Iris pigment epithelial cell (primary cell): ENCODE data around the gene DTX4.

ENCODE experiments used
- DNase-seq: peaks from one replicate; pipeline ENCODE4 v3.0.0-alpha.2; 2011; ENCODE audit warnings: low read depth

The DTX4 gene

DNA sequence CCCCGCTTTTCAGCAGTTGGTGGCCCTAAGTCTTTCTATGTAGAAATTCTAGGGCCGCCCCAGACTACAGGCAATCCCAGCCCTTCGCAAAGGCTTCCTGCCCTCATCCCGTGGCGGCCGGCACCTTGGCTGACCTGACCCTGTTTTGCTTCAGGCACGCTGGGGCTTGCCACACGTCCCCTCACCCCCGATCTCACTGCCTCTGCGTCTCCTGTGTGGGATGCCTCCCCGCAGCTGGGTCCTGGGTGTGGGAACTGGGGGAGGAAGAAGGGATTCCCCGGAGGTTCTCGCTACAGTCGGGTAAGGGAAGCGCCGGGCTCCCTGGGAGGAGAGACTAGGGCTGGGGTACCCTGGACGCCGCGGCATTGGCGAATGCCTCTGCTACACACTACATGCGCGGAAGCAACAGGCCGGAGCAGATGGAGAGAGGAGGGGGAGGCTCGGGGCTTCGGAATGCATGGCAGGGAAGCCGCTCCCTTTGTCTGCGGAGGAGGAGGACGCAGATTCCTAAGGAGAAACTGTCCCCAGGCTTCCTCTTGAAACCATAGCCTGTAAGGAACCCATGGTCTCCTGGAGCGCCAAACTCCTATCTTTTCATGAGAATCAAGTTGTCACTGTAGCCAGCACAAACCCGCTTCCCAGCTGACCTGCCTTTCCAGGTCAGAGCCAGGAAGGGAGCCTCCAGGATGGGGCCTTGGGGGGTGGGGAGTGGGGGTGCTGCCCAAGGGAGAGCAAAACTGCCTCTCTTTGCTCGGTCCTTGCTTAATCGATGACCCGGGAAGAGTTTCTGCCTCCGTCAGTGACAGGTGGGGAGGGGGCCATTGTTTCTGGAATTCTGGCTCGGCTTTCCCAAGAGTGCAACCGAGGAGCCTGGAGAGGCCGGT is 1.4 kb downstream of the DTX4 start:
- DNase-seq = peak; percentile 44

GRCh38 chr11:59173964-59174663 is 2.2 kb downstream of the DTX4 start:
- peak; percentile 66 for DNase-seq

DNA sequence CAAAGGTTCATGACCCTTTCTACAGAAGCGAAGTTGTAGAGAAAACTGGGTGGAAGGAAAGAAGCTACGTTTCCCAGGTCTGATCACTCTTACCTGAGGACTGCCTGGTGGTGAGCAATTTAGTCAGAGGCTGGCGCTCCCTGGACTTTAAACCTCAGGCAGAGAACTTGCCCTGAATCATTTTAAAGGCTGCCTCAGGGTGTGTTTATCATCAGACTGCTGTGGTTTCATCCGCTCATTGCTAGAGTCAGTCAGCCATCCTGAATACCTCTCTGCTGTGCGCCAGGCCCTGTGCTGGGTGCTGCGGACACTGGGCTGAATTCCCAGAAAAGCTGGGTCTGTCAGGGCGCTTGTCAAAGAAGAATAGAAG is 2.7 kb downstream of the DTX4 start:
- peak; percentile 82 for DNase-seq

- peak; percentile 27 for DNase-seq
Measured at GRCh38 chr11:59175091-59175501, 3.2 kb downstream of the DTX4 start.

- DNase-seq = no peak
Measured at GRCh38 chr11:59176330-59176729, 4.4 kb downstream of the DTX4 start.

DNA sequence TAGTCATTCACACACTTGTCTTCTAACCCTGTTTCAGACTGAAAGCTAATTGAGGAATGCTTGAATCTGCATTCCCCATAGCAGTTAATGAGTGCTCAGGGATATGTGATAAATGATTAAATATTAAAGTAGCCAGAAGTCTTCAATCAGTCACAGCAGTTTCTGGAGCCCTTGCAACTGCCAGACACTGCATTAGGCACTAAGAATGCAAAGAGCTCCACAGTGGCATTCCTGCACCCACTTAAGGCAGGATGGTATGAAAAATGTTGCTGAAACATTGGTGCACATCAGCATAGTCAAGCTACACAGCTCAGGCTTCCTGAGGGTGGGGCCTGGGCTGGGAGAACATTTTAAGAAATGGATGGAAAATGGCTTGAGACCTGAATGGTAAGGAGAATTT is 6.5 kb downstream of the DTX4 start:
- DNase-seq = no peak

GRCh38 chr11:59179121-59179520 is 7.2 kb downstream of the DTX4 start:
- no peak for DNase-seq

GRCh38 chr11:59180168-59180776 is 8.3 kb downstream of the DTX4 start:
- DNase-seq = no peak

- DNase-seq = no peak
Measured at GRCh38 chr11:59180907-59181306, 9.0 kb downstream of the DTX4 start.

GRCh38 chr11:59181746-59182456 is 10.0 kb downstream of the DTX4 start:
- no peak for DNase-seq

DNA sequence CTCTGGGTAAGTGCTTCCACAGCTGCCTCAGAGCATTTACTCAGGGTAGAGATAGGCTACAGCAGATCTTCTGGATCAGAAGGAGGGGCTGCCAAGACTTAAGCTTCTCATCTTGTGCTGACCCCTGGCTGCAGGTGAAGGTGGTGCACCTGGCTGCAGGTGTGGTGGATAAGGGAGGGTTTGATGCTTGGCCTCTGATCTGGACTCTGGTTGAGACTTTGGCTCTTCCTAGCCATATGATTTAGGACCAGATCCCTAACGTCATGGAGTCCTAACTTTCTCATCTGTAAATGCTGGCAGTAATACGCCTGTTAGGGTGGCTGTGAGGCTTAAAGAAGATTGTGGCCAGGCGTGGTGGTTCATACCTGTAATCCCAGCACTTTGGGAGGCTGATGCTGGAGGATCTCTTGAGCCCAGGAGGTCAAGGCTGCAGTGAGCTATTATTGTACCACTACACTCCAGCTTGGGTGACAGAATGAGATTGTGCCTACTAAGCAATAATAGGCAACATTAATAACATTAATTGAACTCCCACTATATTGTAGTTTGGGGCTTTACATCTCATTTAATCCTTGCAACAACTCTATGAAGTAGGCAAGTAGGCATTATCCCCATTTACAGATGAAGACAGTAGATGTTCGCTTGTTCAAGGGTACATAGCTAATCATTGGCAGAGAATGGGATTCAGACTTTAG is 10.7 kb downstream of the DTX4 start:
- DNase-seq = no peak

DNA sequence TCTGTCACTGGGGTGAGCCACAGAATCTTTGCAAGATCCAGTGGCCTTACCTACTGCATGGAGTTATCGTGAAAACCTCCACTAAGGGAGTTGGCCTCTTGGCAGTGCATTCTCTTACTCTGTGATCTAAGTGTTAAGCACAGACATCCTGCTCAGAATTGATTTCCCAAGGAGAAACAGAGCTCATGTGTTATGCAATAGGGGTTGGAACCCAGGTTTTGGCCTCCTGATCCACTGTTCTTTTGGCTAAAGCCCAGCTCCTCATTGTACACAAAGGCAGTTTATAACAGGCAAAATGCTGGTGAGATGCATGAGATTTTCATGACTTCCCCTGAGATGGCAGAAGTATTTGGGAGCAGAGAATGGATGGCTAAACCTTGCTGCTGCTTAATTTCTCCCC is 11.8 kb downstream of the DTX4 start:
- DNase-seq = peak; percentile 83

GRCh38 chr11:59184691-59185339 is 12.9 kb downstream of the DTX4 start:
- no peak for DNase-seq

DNA sequence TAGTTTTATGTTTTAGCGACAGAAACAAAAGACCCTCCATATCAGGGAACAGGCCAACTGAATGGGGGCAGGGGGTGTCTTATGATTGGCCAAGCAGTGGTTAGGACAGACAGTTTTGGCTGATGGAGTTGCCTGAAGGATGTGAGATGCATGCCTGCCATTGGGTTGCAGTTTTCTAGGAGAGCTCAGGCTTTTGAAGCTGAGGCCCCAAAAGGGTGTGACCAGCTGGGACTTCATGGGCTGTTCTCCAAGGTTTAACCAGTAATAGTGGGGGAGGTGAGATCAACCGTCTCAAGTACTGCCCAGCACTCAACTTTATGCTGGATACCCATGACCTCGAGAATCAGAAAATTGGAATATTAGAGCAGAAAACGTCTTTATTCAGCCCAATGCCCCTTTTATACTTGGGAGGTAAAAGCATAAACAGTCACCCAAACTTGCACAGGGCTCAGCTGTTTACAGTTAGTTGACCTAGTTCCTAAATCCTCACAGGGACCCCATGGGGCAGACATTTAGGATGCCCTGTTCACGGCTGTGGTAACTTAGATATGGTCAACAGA is 13.5 kb downstream of the DTX4 start:
- no peak for DNase-seq

- DNase-seq = no peak
Measured at GRCh38 chr11:59186130-59186594, 14.2 kb downstream of the DTX4 start.

- no peak for DNase-seq
Measured at GRCh38 chr11:59187035-59187434, 15.1 kb downstream of the DTX4 start.

- DNase-seq = no peak
Measured at GRCh38 chr11:59187587-59187986, 15.7 kb downstream of the DTX4 start.

DNA sequence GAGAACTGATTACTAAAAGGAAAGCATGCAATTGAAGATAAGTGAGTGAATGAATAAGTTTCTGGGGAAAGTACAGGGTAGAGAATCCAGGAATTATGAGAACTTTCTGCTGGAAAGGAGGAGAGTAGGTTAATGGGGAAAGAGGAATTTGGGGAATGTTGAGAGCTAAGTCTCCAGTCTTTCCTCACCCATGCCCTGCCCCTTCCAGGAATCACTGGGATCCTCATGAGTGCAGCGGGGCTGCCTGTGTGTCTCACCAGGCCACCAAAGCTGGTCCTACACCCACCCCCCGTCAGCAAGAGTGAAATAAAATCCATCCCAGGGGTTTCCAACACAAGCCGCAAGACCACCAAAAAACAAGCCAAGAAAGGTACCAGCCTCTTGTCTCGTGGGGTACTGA is 17.0 kb downstream of the DTX4 start:
- DNase-seq = no peak

DNA sequence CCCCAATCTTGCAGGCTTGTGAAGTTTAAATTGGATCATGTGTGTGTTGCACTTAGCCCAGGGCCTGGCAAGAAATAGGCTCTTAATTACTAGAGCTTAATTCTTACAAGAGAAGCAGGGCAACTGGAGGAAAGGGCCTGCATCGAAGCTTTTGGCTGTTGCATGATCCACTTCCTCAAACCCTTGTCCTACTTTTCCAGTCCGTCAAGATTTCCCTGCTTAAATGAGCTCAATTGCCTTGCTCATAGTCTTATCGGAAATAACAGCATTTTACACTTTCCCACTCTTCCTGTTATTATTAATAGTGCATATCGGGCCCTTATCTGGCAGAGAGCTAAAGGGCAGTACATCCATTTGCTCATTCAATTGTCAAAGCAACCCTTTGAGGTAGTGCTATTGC is 18.1 kb downstream of the DTX4 start:
- DNase-seq = no peak

DNA sequence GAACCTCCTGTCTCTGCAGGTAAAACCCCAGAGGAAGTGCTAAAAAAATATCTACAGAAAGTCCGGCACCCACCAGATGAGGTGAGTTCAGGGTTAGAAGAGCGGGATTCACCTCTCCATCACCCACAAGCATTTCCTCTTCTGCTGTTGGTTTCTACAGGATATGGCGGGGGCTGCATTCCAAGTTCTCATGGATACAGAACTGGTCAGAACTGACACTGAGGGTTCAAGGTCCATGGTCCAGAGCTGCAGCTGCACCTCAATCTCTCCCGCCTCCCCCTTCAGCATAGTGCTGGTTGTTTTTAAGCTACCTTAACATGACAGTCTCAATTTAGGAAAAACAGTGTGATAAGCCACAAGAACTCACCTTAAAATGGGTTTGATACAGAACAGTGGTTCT is 19.2 kb downstream of the DTX4 start:
- DNase-seq = no peak

DNA sequence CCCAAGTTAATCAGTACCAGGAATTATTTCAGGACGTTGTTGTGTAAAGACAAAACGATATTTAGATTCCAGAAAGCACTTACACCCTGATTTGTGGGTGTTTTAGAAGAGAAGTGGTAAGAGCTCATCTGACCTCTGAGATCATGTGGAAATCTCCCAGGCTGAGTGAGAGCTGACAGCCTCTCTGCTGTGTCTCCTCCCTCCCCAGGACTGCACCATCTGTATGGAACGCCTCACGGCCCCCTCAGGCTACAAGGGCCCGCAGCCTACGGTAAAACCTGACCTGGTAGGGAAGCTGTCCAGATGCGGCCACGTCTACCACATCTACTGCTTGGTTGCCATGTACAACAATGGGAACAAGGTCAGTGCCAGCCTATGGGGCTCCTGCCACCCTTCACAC is 20.0 kb downstream of the DTX4 start:
- DNase-seq = no peak
